IMR-90 (cell line): ENCODE results near the gene LLGL1.

Experiments
- CEBPB ChIP-seq: IDR thresholded peaks from 2 replicates; pipeline ENCODE4 v1.6.1; 2012; ENCODE audit warnings: low read depth, low read length, improper control_type of control experiment
- MAFK ChIP-seq: IDR thresholded peaks from 2 replicates; pipeline ENCODE4 v1.6.1; 2012; ENCODE audit warnings: low read depth, low read length, improper control_type of control experiment
- MAZ ChIP-seq: IDR thresholded peaks from 2 replicates; pipeline ENCODE4 v1.6.1; 2012; ENCODE audit warnings: low read depth, mild to moderate bottlenecking, low read length, improper control_type of control experiment, moderate library complexity, borderline replicate concordance
- NFE2L2 ChIP-seq: fragments of 150-350 bp; IDR thresholded peaks from 2 replicates; pipeline ENCODE4 v1.6.1; 2016; ENCODE audit warnings: low read depth, mild to moderate bottlenecking, low read length
- POLR2A ChIP-seq: IDR thresholded peaks from 2 replicates; pipeline ENCODE4 v1.6.1; 2012; ENCODE audit warnings: mild to moderate bottlenecking, low read depth, low read length
- TF ChIP-seq, protein P1 (sequence below): conservative IDR thresholded peaks from 2 replicates; pipeline ENCODE4 v1.5.1; 2012; ENCODE audit warnings: mild to moderate bottlenecking, low read depth, low read length, improper control_type of control experiment

DNA sequence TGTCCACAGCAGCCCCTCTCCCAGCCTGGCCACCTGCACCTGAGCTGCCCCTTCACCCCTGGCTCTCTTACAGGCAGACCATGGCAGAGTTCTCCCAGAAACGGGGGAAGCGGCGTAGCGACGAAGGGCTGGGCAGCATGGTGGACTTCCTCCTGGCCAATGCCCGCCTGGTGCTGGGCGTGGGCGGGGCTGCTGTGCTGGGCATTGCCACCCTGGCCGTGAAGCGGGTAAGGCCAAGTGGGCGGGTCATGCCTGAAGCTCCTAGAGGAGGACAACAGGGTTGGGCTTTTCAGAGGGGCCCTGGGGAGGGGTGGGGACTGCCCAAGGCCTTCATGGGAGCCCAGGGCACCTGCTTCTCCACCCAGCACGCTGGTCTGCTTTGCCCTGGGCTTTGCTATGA, 37.2 kb downstream of the LLGL1 start:
- TF ChIP-seq, protein P1, sequence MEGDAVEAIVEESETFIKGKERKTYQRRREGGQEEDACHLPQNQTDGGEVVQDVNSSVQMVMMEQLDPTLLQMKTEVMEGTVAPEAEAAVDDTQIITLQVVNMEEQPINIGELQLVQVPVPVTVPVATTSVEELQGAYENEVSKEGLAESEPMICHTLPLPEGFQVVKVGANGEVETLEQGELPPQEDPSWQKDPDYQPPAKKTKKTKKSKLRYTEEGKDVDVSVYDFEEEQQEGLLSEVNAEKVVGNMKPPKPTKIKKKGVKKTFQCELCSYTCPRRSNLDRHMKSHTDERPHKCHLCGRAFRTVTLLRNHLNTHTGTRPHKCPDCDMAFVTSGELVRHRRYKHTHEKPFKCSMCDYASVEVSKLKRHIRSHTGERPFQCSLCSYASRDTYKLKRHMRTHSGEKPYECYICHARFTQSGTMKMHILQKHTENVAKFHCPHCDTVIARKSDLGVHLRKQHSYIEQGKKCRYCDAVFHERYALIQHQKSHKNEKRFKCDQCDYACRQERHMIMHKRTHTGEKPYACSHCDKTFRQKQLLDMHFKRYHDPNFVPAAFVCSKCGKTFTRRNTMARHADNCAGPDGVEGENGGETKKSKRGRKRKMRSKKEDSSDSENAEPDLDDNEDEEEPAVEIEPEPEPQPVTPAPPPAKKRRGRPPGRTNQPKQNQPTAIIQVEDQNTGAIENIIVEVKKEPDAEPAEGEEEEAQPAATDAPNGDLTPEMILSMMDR, result no peak
- no peak for TF ChIP-seq CEBPB
- no peak for TF ChIP-seq POLR2A
- TF ChIP-seq MAFK, result no peak
- TF ChIP-seq MAZ, result no peak
- TF ChIP-seq NFE2L2, result no peak
